HG02798 (cell line): ENCODE results near the gene TOMM20.
"Not testable (repeated sequence)": the region's sequence is repeated elsewhere in the genome, so short reads cannot be mapped to it uniquely, and the experiment has no call there.

Experiments used
- ATAC-seq: cut with Tn5 transposase; IDR thresholded peaks from one replicate; pipeline ENCODE4 v1.9.1; 2021; ENCODE audit warnings: mild to moderate bottlenecking; ENCODE audit not compliant: unreplicated experiment, poor library complexity

TOMM20 gene

DNA sequence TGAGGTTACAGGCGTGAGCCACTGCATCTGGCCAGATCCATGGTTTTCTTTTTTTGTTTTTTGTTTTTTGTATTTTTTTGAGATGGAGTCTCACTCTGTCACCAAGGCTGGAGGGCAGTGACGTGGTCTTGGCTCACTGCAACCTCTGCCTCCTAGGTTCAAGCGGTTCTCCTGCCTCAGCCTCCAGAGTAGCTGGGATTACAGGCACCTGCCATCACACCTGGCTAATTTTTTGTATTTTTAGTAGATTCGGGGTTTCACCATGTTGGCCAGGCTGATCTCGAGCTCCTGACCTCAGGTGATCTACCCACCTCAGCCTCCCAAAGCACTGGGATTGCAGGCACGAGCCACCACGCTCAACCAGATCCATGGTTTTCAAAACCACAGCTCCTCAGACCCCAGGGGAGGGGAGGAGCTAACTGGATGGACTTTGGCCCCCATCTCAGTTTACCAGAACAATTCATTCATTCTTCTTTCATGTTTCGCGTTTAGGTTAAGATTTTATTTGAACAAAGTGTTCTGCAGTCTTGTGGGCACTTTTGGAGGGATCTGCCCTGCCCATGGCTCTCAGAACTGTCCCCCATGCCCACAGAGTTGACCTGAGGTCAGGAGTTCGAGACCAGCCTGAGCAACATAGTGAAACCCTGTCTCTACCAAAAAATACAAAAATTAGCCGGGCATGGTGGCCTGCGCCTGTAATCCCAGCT, 43.1 kb downstream of the TOMM20 start:
- ATAC-seq, result not testable (repeated sequence)

DNA sequence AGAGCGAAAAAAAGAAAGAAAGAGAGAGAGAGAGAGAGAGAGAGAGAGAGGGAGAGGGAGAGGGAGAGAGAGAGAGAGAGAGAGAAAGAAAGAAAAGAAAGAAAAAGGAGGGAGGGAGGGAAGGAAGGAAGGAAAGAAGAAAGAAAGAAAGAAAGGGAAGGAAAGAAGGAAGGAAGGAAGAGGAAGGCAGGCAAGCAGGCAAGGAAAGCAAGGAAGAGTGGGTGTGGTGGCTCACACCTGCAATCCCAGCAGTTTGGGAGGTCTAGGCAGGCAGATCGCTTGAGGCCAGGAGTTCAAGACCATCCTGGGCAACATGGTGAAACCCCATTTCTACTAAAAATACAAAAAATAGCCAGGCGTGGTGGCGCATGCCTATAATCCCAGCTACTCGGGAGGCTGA, 47.8 kb downstream of the TOMM20 start:
- not testable (repeated sequence) for ATAC-seq

DNA sequence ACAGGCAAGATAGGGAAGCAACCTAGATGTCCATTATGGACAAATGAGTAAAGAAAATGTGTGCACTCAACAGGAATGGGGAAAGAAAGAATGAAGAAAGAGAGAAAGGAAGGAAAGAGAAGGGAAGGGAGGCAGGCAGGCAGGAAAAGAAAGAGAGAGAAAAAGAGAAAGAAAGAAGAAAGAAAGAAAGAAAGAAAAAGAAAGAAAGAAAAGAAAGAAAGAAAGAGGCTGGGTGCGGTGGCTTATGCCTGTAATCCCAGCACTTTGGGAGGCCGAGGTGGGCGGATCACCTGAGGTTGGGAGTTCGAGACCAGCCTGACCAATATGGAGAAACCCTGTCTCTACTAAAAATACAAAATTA, 48.4 kb downstream of the TOMM20 start:
- not testable (repeated sequence) for ATAC-seq

DNA sequence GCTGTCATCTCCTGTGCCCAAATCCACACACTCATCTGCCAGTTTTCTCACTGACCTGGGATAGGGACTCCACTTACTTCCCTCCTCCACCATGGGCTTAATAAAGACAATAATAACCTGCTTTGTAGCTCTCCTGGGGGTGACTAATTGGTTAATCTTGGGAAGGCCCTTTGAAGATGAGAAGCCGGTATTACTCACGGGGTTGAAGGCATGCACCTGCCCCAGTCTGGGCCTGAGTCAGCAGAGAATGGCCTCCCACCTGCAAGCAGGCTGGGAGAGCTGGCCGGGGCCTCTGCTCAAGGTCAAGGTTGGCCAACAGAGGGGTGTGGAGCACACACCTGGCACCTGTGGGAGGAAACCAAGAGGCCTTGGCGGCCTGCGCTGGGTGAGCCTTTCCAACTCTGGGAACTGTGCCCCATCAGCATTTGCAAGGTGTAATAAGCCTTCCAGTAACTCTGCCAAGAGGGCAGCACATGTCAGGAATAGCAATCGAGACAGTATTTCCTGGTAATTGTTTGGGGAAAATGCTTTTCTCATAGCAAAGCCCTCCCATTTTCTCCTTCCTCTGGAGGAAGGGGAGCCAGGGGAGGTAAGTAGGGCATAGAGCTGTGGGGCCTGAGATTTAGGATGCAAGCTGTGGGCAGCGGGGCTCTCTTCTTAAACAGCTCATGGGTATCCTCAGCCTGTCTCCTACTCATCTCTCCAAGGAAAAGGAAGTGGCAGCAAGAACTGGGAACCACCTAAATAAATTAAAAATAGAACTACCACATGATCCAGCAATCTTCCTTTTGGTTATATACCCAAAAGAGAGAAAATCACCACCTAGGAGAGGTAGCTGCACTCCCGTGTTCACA, 49.0 kb downstream of the TOMM20 start:
- no peak for ATAC-seq

DNA sequence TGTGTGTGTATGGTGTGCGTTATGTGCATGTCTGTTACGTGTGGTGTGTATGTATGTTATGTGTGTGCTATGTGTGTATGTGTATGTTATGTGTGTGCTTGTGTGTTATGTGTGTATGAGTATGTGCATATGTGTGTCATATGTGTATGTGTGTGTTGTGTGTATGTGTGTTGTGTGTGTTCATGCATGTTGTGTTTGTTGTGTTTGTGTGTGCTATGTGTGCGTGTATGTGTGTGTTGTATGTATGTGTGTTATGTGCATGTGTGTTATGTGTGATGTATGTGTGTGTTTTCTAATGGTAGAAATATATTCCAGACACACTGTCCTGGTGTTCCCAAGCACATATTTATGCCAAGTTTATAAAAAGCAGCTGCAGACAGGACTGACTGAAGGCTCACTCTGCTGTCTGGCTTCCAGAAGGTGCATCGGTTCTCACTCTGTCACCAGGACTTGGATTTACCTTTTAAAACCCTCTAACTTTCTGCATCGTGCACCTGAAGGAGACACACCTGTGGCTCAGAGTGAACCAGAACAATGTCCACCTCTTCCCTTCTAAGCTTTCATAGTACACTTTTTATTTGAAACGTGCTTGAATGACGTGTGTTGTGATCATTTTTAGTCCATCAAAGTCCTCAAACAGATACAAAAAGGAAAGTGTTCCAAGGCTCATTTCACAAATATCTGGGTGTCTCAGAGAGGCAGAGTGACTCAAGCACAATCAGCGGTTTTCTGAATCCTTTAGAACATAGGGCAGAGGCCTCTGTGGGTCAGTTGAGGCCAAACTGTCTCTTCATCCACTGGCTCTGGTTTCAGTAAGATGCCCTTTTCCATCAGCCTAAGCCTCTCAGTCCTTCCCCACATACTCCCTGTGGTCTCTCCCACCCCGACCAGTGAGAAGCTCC, 49.9 kb downstream of the TOMM20 start:
- no peak for ATAC-seq

DNA sequence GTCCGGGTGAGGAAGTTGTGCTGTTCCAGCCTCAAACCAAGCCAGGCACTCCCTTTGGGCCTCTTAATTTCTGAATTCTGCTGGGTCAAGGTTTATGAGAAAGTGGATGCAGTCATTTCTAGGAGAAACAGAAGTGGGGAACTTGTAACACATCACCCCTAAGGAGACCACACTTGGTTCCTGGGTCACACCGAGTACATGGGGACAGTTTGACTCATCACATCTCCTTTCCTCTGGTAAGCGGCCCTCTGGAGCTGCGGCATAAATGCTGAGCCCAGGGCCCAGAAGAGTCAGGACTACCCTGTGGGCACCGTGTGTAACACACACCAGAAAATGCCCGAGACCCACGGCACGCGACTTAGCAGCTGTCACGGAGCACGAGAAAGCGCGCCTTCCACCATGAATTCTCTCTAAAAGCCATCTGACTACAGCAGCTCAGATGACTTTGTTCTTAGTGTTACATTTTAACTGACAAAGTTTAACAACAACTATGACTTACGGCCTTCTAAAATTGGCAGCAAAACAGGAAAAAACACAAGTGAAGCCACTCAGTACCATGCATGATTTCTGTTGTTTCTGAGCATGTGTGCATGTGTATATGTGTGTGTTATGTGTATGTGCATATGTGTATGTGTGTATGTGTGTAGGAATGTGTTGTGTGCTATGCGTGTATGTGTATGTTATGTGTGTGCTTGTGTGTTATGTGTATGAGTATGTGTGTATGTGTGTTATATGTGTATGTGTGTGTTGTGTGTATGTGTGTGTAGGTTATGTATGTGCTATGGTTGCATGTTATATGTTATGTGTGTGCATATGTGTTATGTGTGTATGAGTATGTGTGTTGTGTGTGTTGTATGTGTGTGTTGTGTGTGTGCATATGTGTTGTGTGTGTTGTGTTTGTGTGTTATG, 50.8 kb downstream of the TOMM20 start:
- ATAC-seq, result peak; percentile 32

- no peak for ATAC-seq
Observed at GRCh38 chr1:235077163-235077540, 51.5 kb downstream of the TOMM20 start.

DNA sequence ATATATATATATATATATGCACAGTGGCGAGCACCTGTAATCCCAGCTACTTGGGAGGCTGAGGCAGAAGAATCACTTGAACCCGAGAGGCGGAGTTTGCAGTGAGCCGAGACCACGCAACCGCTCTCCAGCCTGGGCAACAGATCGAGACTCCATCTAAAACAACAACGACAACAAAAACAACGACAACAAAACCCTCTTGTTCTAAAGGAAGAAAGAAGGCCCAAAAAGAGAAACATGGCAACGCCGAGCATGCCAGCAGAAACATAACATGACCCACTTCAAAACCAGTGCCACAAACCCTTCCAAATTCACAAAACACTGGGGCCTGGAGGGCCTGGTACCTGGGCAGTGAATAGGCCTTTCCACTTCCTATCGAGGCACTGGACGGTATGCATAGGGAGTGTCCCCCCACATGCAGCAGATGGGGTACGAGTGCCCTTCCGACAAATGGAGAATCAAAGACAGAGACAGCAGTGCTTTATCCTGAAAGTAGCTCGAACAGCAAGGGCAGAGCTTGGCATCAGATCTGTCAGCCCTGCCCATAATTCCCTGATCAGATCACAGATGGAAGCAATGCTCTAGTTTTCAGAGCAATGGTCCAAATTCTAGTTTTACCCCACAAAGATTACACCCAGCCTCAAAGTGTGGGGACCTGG, 52.0 kb downstream of the TOMM20 start:
- no peak for ATAC-seq

- no peak for ATAC-seq
Observed at GRCh38 chr1:235075777-235076308, 52.8 kb downstream of the TOMM20 start.

DNA sequence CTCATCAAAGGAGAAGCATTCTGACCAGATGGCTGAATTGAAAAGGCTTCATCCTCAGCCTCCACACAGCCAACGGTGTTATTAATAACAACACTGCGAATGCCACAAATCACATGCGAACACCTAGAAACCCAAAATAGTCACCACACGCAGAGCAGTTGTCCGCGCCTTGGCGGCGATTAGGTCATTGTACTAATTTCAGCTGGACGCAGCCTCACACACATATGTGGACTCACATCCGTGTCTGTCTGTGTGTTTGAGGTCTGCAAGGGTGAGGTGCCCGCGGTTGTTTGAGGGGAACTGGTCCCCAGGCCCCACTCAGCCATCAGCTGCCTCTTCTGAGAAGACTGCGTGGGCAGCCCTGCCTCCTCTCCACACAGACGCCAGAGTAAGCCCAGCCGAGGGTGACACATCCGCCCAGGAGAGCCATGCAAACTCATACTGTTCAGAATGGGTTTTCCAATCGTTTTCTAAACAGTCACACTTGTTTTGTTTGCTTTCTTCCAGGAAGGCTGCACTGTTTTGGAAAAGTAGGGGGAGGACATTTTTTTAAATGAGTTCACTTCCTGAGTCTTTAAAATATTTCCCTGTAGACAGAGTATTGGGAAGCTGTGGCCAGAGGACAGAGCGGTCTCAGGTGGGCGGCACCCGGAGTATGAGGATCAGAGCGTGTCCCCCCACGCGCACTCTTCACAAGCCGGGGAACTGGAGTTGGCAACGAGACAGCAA, 53.4 kb downstream of the TOMM20 start:
- peak; percentile 73 for ATAC-seq

DNA sequence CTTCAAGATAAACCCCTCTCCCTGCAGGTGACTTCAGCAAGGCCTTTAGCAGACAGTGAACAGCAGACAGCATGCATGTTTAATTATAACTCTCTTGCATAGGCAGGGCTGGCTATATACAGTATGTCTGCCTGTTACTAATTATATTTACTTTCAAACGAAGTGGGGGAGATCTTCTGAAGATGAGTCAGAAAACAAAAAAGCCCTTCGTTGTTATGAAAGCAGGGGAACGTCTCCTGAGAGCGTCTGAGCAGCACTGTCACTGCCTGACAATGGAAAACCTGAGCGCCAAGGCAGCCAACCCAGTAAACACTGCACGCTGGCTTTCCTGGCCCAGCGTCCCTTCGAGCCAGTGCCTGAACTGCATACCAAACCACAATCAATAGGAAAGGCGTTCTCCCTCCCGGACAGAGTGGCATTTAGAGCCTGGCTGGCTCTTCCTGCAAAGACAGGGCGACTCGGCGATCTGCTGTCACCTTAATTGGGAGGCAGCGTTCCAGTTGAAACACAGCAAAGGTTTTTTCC, 54.1 kb downstream of the TOMM20 start:
- peak; percentile 37 for ATAC-seq

DNA sequence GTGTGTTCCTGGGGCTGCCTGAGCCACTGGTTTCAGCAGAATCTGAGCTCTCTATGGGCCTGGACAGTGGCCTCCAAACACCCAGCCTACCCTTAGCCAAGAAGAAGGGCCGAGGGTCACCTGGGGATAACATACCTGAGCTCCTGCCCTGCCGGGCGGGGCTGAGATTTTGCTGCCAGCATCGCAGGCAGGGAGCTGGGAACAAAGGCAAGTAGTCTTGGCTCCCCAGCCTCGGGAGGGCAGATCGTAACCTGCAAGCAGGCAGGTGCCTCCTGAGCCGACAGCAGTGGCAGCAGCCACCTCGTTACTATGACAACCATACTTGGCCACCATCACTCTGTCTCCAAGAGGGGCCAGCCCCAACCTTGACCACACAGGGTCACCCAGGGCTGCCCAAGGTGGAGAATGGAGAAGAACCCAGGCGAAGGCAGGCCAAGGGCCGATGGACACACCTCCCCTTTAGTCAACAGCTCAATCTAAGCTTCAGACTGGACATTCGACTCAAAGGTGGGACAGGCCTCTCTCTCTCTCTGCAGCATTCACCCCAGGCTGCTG, 54.6 kb downstream of the TOMM20 start:
- ATAC-seq, result no peak

DNA sequence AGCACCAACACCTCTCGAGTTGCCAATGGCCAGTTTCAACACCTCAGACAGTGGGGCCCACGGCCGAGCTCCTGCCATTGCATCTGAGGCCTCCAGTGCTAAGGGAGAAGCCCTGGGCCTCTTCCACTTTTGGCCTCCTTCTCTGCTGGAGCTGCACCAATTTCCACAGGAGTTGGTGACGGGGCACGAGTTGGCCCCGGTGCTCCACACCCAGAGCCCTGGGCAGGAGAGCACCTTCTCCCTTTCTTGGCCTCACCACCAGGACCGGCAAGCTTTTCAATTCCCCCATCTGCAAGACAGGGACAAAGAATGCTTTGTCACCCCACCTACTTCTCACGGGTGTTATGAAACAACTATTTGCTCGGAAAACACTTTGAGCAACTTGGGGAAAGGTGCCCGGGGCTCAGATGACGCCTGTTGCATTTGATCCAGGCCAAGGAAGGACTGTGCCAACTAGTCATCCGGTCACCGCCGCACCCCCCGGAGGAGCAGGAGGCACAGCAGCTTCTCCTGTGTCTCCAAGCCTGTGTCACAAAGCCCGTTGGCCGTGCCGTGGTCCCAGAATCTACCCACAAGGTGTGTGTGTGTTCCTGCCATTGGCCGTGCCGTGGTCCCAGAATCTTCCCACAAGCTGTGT, 55.2 kb downstream of the TOMM20 start:
- ATAC-seq, result no peak

DNA sequence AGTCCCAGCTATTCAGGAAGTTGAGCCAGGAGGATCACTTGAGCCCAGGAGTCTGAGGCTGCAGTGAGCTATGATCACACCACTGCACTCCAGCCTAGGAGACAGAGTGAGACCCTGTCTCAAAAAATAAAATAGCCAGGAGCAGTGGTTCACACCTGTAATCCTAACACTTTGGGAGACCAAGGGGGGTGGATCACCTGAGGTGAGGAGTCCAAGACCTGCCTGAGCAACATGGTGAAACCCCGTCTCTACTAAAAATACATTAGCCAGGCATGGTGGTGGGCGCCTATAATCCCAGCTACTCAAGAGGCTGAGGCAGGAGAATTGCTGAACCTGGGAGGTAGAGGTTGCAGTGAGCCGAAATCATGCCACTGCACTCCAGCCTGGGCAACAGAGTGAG, 56.1 kb downstream of the TOMM20 start:
- ATAC-seq, result not testable (repeated sequence)

- no peak for ATAC-seq
Observed at GRCh38 chr1:235072096-235072495, 56.5 kb downstream of the TOMM20 start.

GRCh38 chr1:235070819-235071218, 57.8 kb downstream of the TOMM20 start:
- no peak for ATAC-seq
